ENCODE data around the gene ROR1. TPM values are rescaled to one million over a fixed set of nuclear protein-coding genes. Genes with fewer than 3 reads are reported as not detected.

ROR1 gene
- total and polyA plus RNA-seq, 2 experiments from 2014 or later, result 27.6 to 47.8 TPM

GRCh38 chr1:63779338-63780211, 5.8 kb downstream of the ROR1 start:
- no peaks in the 10 kb centered on the region for H3K27me3 ChIP-seq
- no peak for TF ChIP-seq CTCF (IDR thresholded peaks at IDR 0.05; ENCODE audit: low read depth, low read length)
- H3K36me3 ChIP-seq, result no peaks in the 10 kb centered on the region
- no peak overlapping the region for H3K4me3 ChIP-seq
- H3K9me3 ChIP-seq (ENCODE audit: low read depth), result no peaks in the 10 kb centered on the region
- H3K27ac ChIP-seq, result no peak overlapping the region
- peaks cover 44% of the 10 kb centered on the region for H3K4me1 ChIP-seq (ENCODE audit: low read depth)
- peak in 1 of 2 donors; percentile 62 for DNase-seq (ENCODE audit: low read depth in 1 of 2, low spot score in 1 of 2)

- TF ChIP-seq CTCF (IDR thresholded peaks at IDR 0.05; ENCODE audit: low read depth, low read length), result no peak
- Histone ChIP-seq H3K36me3 (no peaks in the 10 kb centered on the region), H3K9me3 (ENCODE audit: low read depth) (no peaks in the 10 kb centered on the region), H3K4me1 (ENCODE audit: low read depth) (peaks cover 53% of the 10 kb centered on the region), H3K4me3 (no peak overlapping the region), H3K27ac (no peak overlapping the region), H3K27me3 (no peaks in the 10 kb centered on the region)
- no peak for DNase-seq (ENCODE audit: low read depth in 1 of 2, low spot score in 1 of 2)
These were observed 6.7 kb downstream of the ROR1 start for GRCh38 chr1:63780565-63780964.

- H3K27ac ChIP-seq, result no peak overlapping the region
- DNase-seq (ENCODE audit: low read depth in 1 of 2, low spot score in 1 of 2), result no peak
- H3K36me3 ChIP-seq, result no peaks in the 10 kb centered on the region
- H3K4me3 ChIP-seq, result no peak overlapping the region
- no peaks in the 10 kb centered on the region for H3K9me3 ChIP-seq (ENCODE audit: low read depth)
- H3K4me1 ChIP-seq (ENCODE audit: low read depth), result peaks cover 53% of the 10 kb centered on the region
- no peak for TF ChIP-seq CTCF (IDR thresholded peaks at IDR 0.05; ENCODE audit: low read depth, low read length)
- no peaks in the 10 kb centered on the region for H3K27me3 ChIP-seq
These were observed 9.2 kb downstream of the ROR1 start for GRCh38 chr1:63782982-63783381.

GRCh38 chr1:63784083-63784482, 10.3 kb downstream of the ROR1 start:
- peaks cover 59% of the 10 kb centered on the region for H3K4me1 ChIP-seq (ENCODE audit: low read depth)

More at GRCh38 chr1:63784083-63784482, 10.3 kb downstream of the ROR1 start:
- peak overlapping the region; percentile 10 for H3K27ac ChIP-seq
- H3K9me3 ChIP-seq (ENCODE audit: low read depth), result no peaks in the 10 kb centered on the region
- H3K36me3 ChIP-seq, result no peaks in the 10 kb centered on the region
- no peak overlapping the region for H3K4me3 ChIP-seq
- DNase-seq (ENCODE audit: low read depth in 1 of 2, low spot score in 1 of 2), result no peak
- TF ChIP-seq CTCF (IDR thresholded peaks at IDR 0.05; ENCODE audit: low read depth, low read length), result no peak
- H3K27me3 ChIP-seq, result no peaks in the 10 kb centered on the region
